SHP77 treated with DMSO at 0.1 percent for 48 hours (cell line): Measurements from ENCODE around the gene DLX6.
"Not testable (repeated sequence)": the region's sequence is repeated elsewhere in the genome, so short reads cannot be mapped to it uniquely, and the experiment has no call there.

ENCODE experiments used
- DNase-seq: peaks from one replicate; lab custom pipeline; 2025; lab: John Stamatoyannopoulos, UW

Gene DLX6

GRCh38 chr7:97024209-97025129 lies 19.1 kb downstream of the DLX6 start, which contains the start of gene DLX5:
Gene DLX5, minus strand, starts transcription at chr7:97024831. Its CDS starts 208 bp downstream, at chr7:97024623.
- peak; percentile 46 for DNase-seq

DNA sequence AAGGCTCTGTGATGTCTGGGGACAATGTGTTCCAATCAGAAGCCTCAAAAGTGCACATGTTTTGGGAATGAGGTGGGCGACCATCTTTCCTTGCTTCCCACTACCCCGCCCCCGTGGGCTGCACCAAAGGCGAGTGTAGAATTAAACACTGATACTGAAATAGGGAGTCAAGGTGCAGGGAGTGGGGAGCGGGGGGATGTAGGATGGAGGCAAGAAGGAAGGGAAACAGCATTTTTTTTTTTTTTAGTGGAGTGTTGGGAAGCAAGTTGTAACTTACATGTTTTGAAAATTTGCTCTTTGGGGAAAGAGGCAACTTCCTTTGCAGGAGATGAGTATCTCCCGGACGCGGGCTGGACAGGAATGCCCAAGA lies 19.8 kb downstream of the DLX6 start:
- no peak for DNase-seq

GRCh38 chr7:97025983-97026714 lies 20.8 kb downstream of the DLX6 start:
- DNase-seq: peak; percentile 63

DNA sequence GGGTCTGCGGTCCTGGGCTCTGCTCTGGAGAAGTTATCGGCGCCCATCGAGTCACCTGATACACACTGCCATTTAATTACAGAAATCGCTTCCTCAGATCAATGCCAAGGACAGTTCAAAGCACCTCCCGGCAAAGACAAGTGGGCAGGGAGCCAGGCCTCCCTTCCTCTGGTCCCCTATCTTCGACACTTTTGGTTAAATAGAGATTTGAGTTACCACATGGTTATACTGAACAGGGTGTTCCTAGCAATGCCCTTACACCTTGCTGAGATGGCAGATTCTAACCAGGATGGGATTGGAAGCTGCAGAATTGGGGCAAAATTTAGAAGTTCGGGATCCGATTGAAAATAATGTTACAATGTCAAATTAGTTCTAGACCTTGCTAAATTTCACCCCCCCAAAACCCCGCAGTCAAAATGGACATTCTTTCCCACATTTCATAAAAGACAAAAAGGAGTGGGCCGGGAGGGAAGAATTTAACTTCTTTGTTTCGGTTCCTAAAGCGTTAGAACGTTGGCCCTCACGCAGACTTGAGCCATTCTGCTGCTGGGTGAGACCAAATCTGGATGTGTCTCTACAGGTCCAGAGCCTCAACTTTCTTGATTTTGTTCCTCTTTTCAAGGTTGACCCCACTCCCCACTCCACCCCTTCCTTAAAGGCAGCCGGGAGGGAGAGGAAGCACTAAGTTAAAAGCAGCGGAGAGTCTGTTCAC lies 21.5 kb downstream of the DLX6 start:
- DNase-seq: no peak

GRCh38 chr7:97027427-97028234 lies 22.3 kb downstream of the DLX6 start:
- DNase-seq: peak; percentile 63

DNA sequence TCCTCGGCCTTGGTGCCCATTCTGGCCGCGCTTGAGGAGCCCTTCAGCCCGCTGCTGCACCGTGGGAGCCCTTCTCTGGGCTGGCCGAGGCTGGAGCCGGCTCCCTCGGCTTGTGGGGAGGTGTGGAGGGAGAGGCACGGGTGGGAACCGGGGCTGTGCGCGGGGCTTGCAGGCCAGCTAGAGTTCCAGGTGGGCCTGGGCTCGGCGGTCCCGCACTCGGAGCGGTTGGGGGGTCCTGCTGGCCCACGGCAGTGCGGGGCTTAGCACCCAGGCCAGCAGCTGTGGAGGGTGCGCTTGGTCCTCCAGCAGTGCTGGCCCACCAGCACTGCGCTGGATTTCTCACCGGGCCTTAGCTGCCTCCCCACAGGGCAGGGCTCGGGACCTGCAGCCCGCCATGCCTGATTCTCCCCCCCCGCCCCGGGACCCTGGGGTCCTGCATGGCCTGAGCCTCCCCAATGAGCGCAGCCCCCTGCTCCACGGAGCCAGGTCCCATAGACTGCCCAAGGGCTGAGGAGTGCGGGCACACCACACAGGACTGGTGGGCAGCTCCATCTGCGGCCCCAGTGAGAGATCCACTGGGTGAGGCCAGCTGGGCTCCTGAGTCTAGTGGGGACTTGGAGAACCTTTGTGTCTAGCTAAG lies 29.0 kb downstream of the DLX6 start:
- not testable (repeated sequence) for DNase-seq

GRCh38 chr7:97039374-97040065 lies 34.2 kb downstream of the DLX6 start:
- DNase-seq: no peak

DNA sequence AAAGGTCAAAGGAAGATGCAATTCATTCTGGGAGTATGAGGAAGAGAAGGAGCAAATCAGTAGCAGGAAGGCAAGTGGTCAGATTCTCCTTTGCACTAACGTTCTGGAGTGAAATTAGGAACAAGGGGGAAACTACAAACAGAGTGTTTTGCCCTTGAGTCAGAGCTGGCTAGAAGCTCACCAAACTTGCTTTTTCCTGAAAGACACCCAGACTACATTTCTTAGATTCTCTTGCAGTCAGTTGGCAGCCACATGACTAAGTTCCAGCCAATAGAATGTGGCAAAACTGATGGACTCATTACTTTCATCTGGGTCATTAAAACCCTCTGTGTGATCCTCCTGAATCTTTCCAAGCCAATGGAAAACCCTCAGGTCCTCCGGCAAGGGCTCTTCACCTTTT lies 37.9 kb downstream of the DLX6 start:
- no peak for DNase-seq
